OCI-LY7 (cell line): ENCODE measurements around the gene DSCAM.

Experiments used
- CTCF ChIP-seq: fragments of 200-600 bp; sonication (generic); conservative IDR thresholded peaks from 2 replicates; pipeline ENCODE4 v1.5.1; 2014; ENCODE audit warnings: mild to moderate bottlenecking, antibody characterized with exemption, low read length, moderate library complexity, mixed read lengths
- EZH2phosphoT487 ChIP-seq: fragments of 200-600 bp; sonication (generic); IDR thresholded peaks from 2 replicates; pipeline ENCODE4 v1.6.1; 2018; ENCODE audit warnings: low read depth, borderline replicate concordance, mild to moderate bottlenecking, mixed run types, antibody characterized with exemption, low read length, moderate library complexity, mixed read lengths

GRCh38 chr21:40176724-40177123 lies 670.2 kb downstream of the DSCAM start:
- TF ChIP-seq CTCF: no peak
- no peak for TF ChIP-seq EZH2phosphoT487
